Parathyroid adenoma (tissue), 2 donors: Measurements from ENCODE around the gene DHRSX.
"Not testable (repeated sequence)": the region's sequence is repeated elsewhere in the genome, so short reads cannot be mapped to it uniquely, and the experiment has no call there.

ENCODE experiments used
- H2AFZ ChIP-seq: fragments of 300-600 bp; sonication (generic); one replicate; pipeline ENCODE4 v1.7.0; 2017; ENCODE audit warnings: antibody characterized with exemption, mild to moderate bottlenecking
- H3K27ac ChIP-seq: fragments of 300-600 bp; sonication (generic); one replicate; pipeline ENCODE4 v1.7.0; 2017
- H3K27me3 ChIP-seq: fragments of 300-600 bp; sonication (generic); one replicate; pipeline ENCODE4 v1.7.0; 2017; ENCODE audit warnings: low read length; ENCODE audit not compliant: control insufficient read depth, insufficient read depth
- H3K36me3 ChIP-seq: fragments of 300-600 bp; sonication (generic); one replicate; pipeline ENCODE4 v1.7.0; 2017; ENCODE audit warnings: low read length; ENCODE audit not compliant: control insufficient read depth, insufficient read depth
- H3K4me1 ChIP-seq: fragments of 300-600 bp; sonication (generic); one replicate; pipeline ENCODE4 v1.7.0; 2017; ENCODE audit warnings: control low read depth
- H3K4me2 ChIP-seq: fragments of 300-600 bp; sonication (generic); one replicate; pipeline ENCODE4 v1.7.0; 2017; ENCODE audit warnings: low read length
- H3K4me3 ChIP-seq: fragments of 300-600 bp; sonication (generic); one replicate; pipeline ENCODE4 v1.7.0; 2017; ENCODE audit warnings: low read depth, low read length
- H3K79me2 ChIP-seq: fragments of 300-600 bp; sonication (generic); one replicate; pipeline ENCODE4 v1.7.0; 2017; ENCODE audit warnings: control low read depth
- H3K9ac ChIP-seq: fragments of 300-600 bp; sonication (generic); one replicate; pipeline ENCODE4 v1.7.0; 2017; ENCODE audit warnings: mild to moderate bottlenecking
- H3K9me3 ChIP-seq: fragments of 300-600 bp; sonication (generic); one replicate; pipeline ENCODE4 v1.7.0; 2017; ENCODE audit warnings: low read length; ENCODE audit not compliant: control insufficient read depth
- CTCF ChIP-seq: fragments of 300-600 bp; sonication (generic); IDR thresholded peaks from one replicate; pipeline ENCODE4 v1.7.0; 2017; ENCODE audit warnings: antibody characterized with exemption, mild to moderate bottlenecking
- donor health status: primary hyperparathyroidism.

DHRSX gene

GRCh38 chrX:2267890-2268289 is 232.9 kb downstream of the DHRSX start:
- H3K9ac ChIP-seq, result no peak overlapping the region
- H3K4me1 ChIP-seq, result peaks cover 2% of the 10 kb centered on the region
- H3K4me2 ChIP-seq, result no peak overlapping the region
- no peaks in the 10 kb centered on the region for H3K36me3 ChIP-seq
- no peak overlapping the region for H3K4me3 ChIP-seq
- H3K27me3 ChIP-seq, result no peaks in the 10 kb centered on the region
- H3K79me2 ChIP-seq, result no peaks in the 10 kb centered on the region
- no peak overlapping the region for H3K27ac ChIP-seq
- no peak for TF ChIP-seq CTCF
- H2AFZ ChIP-seq, result no peak overlapping the region
- no peaks in the 10 kb centered on the region for H3K9me3 ChIP-seq

GRCh38 chrX:2266445-2267349 is 234.1 kb downstream of the DHRSX start:
- no peaks in the 10 kb centered on the region for H3K79me2 ChIP-seq
- no peaks in the 10 kb centered on the region for H3K27me3 ChIP-seq
- H3K9me3 ChIP-seq, result no peaks in the 10 kb centered on the region
- H3K4me2 ChIP-seq, result no peak overlapping the region
- no peaks in the 10 kb centered on the region for H3K36me3 ChIP-seq
- H3K27ac ChIP-seq, result no peak overlapping the region
- H2AFZ ChIP-seq, result no peak overlapping the region
- no peak overlapping the region for H3K4me3 ChIP-seq
- no peak for TF ChIP-seq CTCF
- no peak overlapping the region for H3K9ac ChIP-seq
- H3K4me1 ChIP-seq, result peaks cover 5% of the 10 kb centered on the region

- not testable (repeated sequence) for H3K27ac ChIP-seq, H2AFZ ChIP-seq, H3K36me3 ChIP-seq, H3K79me2 ChIP-seq, H3K4me3 ChIP-seq, H3K27me3 ChIP-seq, H3K9ac ChIP-seq, H3K4me2 ChIP-seq, H3K4me1 ChIP-seq, H3K9me3 ChIP-seq
These were observed 234.9 kb downstream of the DHRSX start for GRCh38 chrX:2265658-2266444.

- H3K4me3 ChIP-seq, result no peak overlapping the region
- H3K4me2 ChIP-seq, result no peak overlapping the region
- TF ChIP-seq CTCF, result no peak
- H2AFZ ChIP-seq, result no peak overlapping the region
- no peaks in the 10 kb centered on the region for H3K9me3 ChIP-seq
- H3K36me3 ChIP-seq, result no peaks in the 10 kb centered on the region
- H3K27me3 ChIP-seq, result no peaks in the 10 kb centered on the region
- H3K4me1 ChIP-seq, result peaks cover 5% of the 10 kb centered on the region
- H3K27ac ChIP-seq, result no peak overlapping the region
- H3K79me2 ChIP-seq, result no peaks in the 10 kb centered on the region
- H3K9ac ChIP-seq, result no peak overlapping the region
These were observed 236.4 kb downstream of the DHRSX start for GRCh38 chrX:2264179-2265030.

GRCh38 chrX:2263203-2263602 is 237.6 kb downstream of the DHRSX start:
- no peaks in the 10 kb centered on the region for H3K27me3 ChIP-seq
- no peaks in the 10 kb centered on the region for H3K79me2 ChIP-seq
- H3K4me1 ChIP-seq, result peaks cover 5% of the 10 kb centered on the region
- H3K9me3 ChIP-seq, result no peaks in the 10 kb centered on the region
- no peak overlapping the region for H3K4me2 ChIP-seq
- H3K36me3 ChIP-seq, result no peaks in the 10 kb centered on the region
- no peak for TF ChIP-seq CTCF
- H3K9ac ChIP-seq, result no peak overlapping the region
- no peak overlapping the region for H3K4me3 ChIP-seq
- no peak overlapping the region for H3K27ac ChIP-seq
- H2AFZ ChIP-seq, result no peak overlapping the region
